Stimulated activated CD8-positive, alpha-beta memory T cell treated with anti-CD3 and anti-CD28 coated beads, Interleukin-12 subunit alpha, Interleukin-12 subunit beta, amount 100 ng/mL, for 24 hours (primary cell): ENCODE results near the gene LPIN1.
A peak's percentile ranks its signal among the peaks of the same experiment; 100 is the strongest.

Experiments
- DNase-seq: peaks from one replicate; pipeline ENCODE4 v3.0.0-alpha.2; 2020; ENCODE audit errors: extremely low read depth

LPIN1 gene

DNA sequence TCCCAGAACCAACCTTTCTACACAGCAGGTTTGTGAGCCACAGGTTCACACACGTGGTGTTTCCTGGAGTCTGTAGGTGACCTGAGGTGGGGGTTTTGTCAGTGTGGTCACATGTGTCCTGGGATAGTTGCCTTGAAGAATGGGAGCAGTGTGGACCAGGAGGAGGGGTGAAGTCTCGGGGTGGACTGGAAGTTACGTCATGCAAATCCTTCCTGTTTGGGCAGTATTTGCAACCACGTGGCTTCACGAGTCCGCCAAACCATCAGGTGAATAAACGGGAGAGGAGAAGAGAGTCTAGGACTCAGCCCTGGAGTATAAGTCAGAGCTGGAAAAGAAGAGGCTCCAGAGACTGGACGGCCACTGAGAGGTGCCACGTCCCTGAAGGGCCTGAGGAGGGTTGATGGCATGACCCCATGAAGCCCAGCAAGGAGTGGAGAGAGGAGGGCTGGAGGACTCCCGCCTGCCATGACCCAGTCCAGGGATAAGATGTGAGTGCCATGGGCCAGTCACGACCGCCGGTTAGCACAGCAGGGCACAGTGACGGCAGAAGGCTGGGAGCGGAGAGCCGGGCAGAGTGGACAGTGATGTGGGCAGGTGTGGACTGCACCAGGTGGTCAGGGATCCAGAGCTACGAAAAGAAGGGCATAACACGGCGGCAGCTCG lies 16.5 kb downstream of the LPIN1 start:
- DNase-seq = no peak

DNA sequence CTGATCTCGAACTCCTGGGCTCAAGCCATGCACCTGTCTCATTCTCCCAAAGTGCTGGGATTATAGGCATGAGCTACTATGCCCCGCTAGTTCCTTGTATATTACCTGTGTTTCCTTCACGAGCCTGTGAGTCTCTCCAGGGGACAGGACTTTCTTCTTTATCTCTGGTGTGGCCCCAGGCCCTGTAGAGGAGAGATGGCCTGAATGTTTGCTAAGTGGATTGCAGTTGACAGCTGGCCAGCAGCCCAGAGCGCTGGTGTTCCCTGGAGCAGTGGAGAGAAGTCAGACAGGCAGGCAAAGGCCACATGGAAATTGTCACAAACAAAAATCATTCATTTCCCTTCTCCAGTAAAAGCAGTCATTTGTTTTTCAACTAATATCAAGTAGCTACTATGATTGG lies 17.9 kb downstream of the LPIN1 start:
- DNase-seq = no peak

DNA sequence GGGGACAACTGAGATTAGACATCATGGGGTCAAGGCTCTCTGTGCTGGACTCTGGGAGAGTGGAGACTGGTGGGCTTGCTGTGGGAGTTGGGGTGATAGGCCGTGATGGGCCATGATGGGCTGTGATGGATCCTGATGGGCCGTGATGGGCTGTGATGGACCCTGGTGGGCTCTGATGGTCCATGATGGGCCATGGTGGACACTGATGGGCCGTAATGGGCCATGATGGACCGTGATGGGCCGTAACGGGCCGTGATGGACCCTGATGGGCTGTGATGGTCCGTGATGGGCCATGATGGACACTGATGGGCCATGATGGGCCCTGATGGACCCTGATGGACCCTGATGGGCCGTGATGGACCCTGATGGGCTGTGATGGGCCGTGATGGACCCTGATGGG lies 18.5 kb downstream of the LPIN1 start:
- DNase-seq = no peak

DNA sequence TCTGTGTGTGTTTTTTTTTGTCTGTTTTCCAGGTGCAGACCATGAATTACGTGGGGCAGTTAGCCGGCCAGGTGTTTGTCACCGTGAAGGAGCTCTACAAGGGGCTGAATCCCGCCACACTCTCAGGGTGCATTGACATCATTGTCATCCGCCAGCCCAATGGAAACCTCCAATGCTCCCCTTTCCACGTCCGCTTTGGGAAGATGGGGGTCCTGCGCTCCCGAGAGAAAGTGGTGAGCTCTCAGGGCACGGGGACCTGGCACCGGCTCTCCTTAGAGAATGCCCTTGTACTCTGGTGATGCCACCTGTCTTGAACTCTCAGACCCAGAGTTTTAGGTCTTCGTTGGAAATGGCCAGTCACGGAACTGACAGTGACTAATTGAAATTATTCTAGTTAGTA lies 19.1 kb downstream of the LPIN1 start:
- no peak for DNase-seq

DNA sequence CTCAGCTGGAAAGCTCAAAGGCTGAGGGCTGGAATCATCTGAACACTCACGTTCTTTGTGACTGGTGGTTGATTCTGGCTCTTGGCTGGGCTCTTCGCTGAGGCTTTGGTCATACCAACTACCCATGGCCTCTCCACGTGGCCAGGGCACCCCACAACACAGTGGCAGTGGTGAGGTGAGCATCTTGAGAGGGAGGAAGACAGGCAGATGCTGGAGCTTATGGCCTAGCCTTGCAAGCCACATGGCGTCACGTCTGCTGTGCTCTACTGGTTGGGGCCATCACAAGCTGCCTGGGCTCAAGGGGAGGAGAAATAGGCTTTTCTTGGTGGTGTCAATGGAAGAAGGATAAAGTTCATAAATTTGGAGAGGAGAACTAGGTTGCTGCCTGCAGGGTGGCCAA lies 19.6 kb downstream of the LPIN1 start:
- no peak for DNase-seq

DNA sequence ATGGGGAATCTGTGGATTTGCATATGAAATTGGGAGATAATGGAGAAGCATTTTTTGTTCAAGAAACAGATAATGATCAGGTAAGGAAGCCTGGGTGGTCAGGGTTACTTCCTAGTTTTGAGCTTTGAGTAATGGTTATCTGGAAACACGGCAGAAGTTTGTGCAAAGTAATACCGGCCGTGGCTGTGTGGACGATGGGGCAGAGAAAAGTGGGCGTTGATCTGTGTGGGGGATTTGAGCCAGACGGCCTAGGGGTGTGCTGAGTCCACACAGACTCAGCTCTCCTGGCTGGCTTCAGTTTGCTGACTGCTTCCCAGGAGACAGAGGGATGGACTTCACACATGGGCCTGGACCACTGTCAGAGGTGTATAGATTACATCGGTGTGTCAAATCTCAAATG lies 21.3 kb downstream of the LPIN1 start:
- DNase-seq = no peak

DNA sequence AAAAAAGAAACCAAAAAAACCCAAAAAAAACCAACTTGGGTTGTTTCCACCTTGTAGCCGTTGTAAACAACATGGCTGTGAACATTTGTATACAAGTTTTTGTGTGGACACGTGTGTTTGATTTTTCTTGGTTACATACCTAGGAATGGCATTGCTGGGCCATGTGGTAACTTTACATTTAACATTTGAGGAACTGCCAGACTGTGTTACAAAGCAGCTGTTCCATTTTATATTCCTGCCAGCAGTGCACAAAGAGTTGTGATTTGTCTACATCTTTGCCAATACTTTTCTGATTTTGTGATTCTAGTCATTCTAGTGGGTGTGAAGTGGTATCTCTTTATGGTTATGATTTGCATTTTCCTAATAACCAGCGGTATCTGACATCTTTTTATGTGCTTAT lies 22.5 kb downstream of the LPIN1 start:
- no peak for DNase-seq

DNA sequence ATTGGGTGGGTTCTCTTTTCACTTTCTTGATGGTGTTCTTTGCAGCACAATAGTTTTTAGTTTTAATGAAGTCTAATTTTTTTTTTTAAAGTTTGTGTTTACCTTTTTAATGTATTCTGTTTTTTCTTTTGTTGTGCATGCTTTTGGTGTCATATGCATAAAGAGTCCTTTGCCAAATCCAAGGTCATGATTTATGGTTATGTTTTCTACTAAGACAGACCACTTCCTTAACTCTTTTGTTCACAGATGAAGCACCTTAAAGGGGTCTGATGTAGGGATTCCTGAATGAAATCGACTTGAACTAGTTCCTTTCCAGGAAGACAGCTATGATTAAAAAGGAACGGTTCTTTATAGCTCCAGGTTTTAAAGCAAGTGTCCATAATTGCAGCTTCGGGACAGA lies 23.1 kb downstream of the LPIN1 start:
- DNase-seq = no peak

DNA sequence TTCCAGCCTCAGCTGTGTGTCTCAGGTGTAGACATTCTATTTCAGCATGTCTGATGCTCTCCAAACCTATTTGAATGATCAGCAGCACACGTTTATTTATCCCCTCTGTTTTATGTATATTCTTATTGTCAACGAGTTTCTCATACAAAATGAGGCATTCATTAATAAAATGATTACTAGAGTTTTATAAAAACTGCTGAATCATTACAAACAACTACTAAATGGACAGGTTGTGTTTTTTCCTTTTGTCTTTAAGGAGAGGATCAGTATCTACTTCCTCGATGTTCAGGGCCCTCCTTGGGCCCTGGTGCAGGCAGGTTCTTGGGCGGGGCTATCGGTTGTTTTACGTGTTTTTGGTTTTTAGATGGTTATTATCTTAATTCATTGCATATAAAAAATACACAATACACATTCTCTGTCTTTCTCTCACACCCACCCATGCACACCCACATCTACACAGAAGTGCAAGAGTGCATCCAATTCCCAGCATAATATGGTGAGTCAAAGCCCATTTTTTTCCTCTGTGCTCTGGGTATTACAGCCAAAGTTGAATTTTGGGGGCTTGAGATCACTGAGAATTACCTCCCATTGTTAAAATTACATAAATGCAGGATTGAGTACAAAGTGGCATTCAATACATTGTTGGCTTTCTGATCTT lies 24.2 kb downstream of the LPIN1 start:
- no peak for DNase-seq

DNA sequence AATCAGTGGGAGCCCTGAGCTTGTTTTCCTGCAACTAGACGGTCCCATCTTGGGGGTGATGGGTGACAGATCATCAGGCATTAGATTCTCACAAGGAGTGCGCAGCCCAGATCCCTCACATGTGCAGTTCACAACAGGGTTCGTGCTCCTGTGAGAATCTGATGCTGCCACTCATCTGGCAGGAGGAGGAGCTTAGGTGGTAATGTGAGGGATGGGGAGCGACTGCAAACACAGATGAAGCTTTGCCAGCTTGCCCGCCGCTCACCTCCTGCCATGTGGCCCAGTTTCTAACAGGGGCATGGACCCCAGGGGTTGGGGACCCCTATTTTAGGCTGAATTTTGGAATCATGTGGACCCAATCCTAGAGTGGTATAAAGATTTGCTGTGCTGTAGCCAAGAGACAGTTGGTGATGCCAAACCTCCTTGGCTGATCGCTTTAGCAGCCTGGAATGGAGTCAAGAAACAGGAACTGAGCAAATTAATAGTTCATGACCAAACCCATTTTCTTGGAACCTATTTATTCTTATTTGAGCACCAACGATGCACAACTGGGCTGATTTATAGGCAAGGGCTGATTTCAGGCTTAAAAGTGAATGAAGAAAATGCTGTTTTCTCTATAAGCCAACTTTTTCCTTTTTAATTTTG lies 25.7 kb downstream of the LPIN1 start:
- no peak for DNase-seq

DNA sequence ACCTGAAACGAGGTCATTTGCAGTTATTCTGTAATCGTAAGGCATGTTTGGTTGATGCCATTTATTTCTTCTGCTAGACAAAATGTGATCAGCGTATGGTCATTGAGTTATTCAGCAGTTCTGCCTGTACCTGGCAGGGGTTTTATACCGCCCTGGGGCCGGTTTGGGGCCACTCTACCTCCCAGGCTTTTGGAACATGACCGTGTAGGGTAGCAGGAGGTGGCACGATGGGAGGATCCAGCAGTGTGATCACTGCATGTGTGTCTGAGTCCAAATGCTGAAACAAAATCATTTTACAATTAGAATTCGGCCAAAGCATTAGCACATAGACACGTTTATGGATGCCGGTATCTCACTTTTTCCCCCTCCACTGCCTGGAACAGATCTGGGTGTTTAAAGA lies 26.7 kb downstream of the LPIN1 start:
- no peak for DNase-seq

DNA sequence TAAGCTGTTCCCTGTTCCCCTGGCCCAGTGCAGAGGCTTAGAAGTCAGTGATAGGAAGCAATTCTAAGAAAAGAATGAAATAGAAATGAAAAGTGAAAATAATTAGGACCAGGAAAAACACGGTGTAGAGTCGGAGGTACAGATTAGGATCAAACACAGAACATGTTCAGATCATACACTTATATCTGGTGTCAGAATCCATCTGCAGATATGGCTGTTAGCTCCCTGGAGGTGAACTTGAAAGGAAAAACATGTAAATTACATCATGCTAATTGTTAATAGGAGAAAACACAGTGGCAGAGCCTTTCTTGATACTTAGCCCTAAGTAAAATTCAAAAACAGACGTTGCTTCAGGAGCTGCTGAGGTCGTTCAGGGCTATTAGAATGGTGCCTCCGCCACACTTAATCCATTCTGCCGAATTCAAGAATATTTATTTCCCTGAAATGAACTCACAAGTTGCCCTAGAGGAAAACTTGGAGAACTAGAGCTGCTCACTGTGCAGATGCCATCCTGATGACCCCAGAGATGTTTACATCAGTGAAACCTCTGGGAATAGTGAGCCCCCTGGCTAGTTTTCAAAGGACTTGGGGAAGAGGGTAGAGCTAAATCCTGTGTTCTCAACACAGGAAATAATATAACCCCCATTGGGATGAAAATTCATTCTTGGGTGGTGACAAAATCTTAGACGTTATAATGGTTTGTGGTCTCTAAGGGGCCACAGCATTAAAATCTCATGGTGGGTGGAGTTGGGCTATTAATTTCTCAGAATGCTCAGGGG lies 27.5 kb downstream of the LPIN1 start:
- no peak for DNase-seq

DNA sequence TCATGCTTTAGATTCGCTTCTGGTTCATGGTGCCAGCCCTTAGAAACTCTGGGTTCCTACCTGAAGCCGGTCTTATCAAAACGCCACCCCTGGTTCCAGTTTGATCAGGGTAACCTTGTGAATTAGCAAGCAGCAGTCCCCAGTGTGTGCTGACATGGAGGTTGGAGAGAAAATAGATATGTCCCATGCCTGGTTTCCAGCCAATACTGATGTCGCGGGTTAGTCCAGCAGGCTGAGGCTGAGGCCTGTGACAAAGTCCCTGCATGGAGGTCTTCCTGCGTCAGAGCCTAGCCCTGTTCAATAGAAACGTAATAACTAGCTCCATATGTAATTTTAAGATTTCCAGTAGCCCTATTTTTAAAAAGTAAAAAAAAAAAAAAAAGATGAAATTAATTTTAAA lies 28.2 kb downstream of the LPIN1 start:
- DNase-seq = no peak

DNA sequence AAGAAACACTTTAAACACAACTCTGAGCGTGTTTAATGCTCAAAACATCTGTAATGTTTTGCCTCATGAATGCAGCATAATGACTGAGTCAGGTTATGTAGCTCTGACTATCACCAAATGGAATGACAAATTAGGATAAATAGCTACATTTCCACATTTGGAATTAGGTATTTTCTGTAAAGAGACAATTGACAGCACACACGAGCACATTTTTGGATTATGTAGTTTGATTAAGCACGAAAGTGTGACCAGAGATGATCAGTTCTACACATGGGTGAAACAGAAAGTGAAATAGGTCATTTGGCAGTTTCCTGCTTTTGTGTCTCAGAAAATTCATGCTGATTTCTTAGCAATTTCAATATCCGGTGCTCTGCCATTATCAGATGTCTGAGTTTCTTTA lies 29.0 kb downstream of the LPIN1 start:
- DNase-seq = no peak

DNA sequence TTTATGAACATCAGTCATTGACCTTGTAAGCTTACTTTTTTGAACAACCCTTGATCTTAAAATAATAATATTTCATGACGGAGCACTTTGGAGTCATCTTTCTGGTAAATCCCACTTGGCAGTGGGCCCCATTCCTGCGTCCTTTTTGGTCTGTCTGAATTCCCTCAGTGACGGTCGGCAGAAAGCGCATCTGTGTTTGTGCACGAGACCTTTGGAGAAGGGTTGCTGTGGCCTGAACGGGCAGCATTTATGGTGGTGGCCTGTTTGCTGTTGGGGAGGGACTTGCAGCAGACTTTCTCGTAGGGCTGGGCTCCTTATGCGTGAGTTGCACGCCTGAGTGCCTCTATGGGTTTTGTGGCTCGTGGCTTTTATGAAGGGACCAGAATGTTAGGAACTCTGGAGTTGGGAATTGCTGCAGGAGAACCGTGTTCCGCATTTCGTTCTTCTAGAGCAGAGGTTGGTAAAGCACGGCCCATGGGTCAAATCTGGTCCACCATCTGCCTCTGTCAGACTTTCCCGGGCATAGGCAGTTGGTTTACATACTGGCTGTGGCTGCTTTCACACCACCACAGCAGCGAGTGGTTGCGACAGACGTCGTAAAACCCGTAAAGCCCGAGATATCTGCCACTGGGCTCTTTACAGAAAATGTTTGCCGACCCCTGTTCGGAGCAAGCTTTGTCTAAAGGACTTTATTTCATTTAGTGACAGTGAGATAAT lies 30.8 kb downstream of the LPIN1 start:
- DNase-seq = no peak

DNA sequence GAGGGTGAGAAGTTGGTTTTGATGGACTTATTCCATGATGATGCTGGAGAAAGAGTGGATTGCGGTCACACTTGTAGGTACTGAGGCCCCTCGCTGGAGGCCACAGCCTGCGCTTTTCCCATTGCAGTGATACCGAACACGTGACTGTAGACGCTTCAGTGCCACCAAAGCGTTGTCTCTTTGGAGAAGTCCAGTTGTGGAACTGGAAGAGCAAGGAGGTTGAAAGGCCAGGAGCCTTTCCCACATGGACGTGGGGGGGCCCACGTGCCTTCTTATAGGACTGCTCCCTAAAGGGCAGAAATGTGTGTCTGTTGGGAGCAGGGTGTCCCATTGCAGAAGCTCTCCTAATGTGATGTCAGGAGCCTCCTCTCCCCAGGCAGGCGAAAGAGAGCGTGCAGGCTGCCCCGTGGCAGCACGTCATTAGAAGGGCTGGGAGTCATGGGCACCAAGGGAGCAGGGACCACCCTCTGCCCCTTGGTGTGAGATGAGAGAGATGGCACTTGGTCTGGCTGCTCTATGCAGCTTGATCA lies 31.5 kb downstream of the LPIN1 start:
- no peak for DNase-seq

DNA sequence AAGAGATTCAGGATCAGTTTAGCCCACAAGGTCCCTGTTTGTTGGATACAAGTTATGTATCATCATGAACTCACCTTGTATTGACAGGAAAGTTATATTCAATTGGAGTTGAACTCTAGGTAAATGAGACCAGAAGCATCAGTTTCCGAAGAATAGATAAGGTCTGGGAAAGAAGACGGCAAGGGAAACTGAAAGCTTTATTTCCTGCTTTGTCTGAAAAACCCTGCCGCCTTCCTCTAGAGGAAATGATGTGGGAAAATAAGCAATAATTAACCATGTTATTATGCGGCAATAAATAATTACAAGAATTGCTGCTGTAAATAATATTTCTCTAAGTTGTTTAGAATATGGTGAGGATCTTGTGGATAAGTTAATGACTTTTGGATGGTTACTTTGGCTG lies 32.0 kb downstream of the LPIN1 start:
- DNase-seq = no peak

DNA sequence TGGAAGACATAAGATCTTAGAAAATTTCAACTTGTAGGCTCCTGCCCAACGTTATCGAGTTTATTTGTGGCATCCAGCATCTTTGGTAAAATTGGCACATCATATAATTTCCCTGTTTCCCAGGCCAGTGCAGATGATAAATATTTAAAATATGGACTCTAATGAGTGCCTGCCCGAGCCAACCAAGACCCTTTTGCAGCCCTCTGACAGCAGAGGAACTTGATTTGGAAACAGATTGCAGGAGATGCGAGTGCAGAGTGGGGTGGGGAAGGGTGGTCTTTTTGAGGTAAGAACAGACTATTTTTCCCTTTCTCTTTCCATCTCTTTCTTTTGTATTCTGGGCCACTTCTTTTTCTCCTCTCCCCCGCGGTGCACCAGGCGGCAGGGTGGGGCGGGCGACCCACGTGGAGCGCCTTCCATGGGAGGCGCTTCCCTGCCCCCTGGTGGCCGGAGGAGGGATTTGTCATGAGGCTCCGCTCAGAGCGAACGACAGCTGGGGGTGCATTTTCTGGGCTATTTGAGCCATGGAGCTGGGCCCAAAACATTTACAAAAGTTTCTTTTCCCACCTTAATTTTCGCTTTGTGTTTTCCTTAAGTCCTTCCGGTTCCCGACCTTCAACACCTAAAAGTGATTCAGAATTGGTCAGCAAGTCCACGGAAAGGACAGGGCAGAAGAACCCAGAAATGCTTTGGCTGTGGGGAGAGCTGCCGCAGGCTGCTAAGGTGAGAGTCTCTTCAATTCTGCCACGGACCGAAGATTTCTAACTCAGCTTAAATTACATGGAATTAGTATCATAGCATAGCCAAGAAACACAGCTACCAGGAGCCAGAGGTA lies 32.7 kb downstream of the LPIN1 start:
- DNase-seq = peak; percentile 68

DNA sequence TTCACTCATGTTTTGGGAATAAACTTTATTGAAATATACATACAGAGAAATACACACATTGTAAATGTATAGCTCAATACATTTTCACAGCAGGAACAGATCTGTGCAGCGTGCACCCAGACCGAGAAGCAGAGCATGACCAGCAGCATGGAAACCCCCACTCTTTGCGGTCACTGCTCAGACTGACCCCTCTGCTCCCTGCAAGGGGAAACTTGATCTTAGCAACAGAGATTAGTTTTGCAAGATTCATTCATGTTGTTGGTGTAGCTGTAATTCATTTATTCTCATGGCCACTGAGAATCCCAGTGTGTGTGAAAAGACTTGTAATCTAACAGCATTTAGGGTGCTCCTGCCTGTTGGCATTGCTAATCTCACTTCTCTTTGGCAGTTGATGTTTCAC lies 35.2 kb downstream of the LPIN1 start:
- no peak for DNase-seq

DNA sequence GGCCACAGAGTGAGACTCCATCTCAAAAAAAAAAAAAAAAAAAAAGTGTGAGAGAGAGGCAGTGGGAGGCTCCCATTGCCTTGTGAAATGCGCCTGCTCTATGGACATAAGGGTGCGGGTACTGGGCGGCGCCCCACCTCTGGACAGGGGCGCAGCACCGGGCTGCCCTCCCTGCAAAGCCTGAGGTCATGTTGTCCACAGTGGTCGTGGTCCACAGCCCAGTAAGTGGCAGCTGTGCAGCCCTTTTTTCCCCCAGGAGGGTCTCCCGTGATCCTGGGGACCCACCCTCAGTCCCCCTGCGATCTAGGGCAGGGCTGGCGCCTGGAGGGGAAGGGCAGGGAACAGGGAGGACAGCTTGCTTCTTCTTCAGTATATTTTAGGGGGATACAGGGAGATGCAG lies 37.8 kb downstream of the LPIN1 start:
- DNase-seq = no peak
